ENCODE data around the gene RPH3AL.

Gene RPH3AL

GRCh38 chr17:353213-353837 lies 718 bp upstream of the RPH3AL start:
- ChIA-PET CTCF (interaction anchor here (0.6 to 0.7 kb wide), 2 partner anchors 19 to 47 kb away, joined by 3 read pairs; no protein-coding TSS in a partner anchor), POLR2A (no interaction called here)
- Histone ChIP-seq H3K36me3 (ENCODE audit: control insufficient read depth in 2 of 2, insufficient read depth in 1 of 2, low read length in 2 of 2) (no peaks in the 10 kb centered on the region), H3K9me3 (ENCODE audit: control insufficient read depth, insufficient read depth, low read depth, low read length) (no peaks in the 10 kb centered on the region), H3K27ac (ENCODE audit: extremely low read depth, low read depth, low read length) (peak overlapping the region; percentile 49; the same call in 1 of the 2 replicates), H3K4me3 (ENCODE audit: low read depth, low read length) (no peak overlapping the region), H3K4me1 (ENCODE audit: control insufficient read depth, insufficient read depth, low read length) (peaks cover 13% of the 10 kb centered on the region)
- TF ChIP-seq WT1 (tag by site-specific recombination; IDR thresholded peaks at IDR 0.05) (no peak), ZNF707 (tag by site-specific recombination; IDR thresholded peaks at IDR 0.05) (no peak), ZNF610 (tag by site-specific recombination; IDR thresholded peaks at IDR 0.05; ENCODE audit: borderline replicate concordance) (no peak), ZNF558 (tag by site-specific recombination; IDR thresholded peaks at IDR 0.05) (no peak), PRDM6 (tag by site-specific recombination; IDR thresholded peaks at IDR 0.05) (peak; percentile 62), FEZF1 (tag by site-specific recombination; IDR thresholded peaks at IDR 0.05) (peak; percentile 63), ZNF660 (tag by site-specific recombination; IDR thresholded peaks at IDR 0.05) (no peak), ZNF311 (tag by site-specific recombination; IDR thresholded peaks at IDR 0.05; ENCODE audit: borderline replicate concordance) (no peak), SALL2 (tag by site-specific recombination; IDR thresholded peaks at IDR 0.05; ENCODE audit: borderline replicate concordance) (no peak), ZBTB48 (tag by site-specific recombination; IDR thresholded peaks at IDR 0.05) (no peak), ZNF654 (tag by site-specific recombination; IDR thresholded peaks at IDR 0.05; ENCODE audit: low read depth) (no peak), ZNF580 (tag by site-specific recombination; IDR thresholded peaks at IDR 0.05) (no peak), ZNF785 (tag by site-specific recombination; IDR thresholded peaks at IDR 0.05) (no peak), ZNF621 (tag by site-specific recombination; IDR thresholded peaks at IDR 0.05) (no peak), ZNF266 (tag by site-specific recombination; IDR thresholded peaks at IDR 0.05; ENCODE audit: low read depth) (no peak), ZNF114 (tag by site-specific recombination; IDR thresholded peaks at IDR 0.05) (no peak), ZBTB20 (tag by site-specific recombination; IDR thresholded peaks at IDR 0.05) (peak; percentile 5; the same call in 1 of the 2 replicates), REST (tag by site-specific recombination; IDR thresholded peaks at IDR 0.05) (no peak), GLIS1 (tag by site-specific recombination; IDR thresholded peaks at IDR 0.05) (peak; percentile 99), ZNF629 (tag by site-specific recombination; IDR thresholded peaks at IDR 0.05) (0 out of 2 replicates have a peak, but pooled peaks have one; percentile 39), ZNF501 (tag by site-specific recombination; IDR thresholded peaks at IDR 0.05) (no peak), OSR2 (tag by site-specific recombination; IDR thresholded peaks at IDR 0.05) (peak; percentile 42; the same call in 1 of the 2 replicates), ZNF10 (tag by site-specific recombination; IDR thresholded peaks at IDR 0.05) (no peak), ZNF248 (tag by site-specific recombination; IDR thresholded peaks at IDR 0.05) (no peak), ZNF132 (tag by site-specific recombination; IDR thresholded peaks at IDR 0.05; ENCODE audit: borderline replicate concordance) (no peak), KLF17 (tag by site-specific recombination; IDR thresholded peaks at IDR 0.05) (0 out of 2 replicates have a peak, but pooled peaks have one; percentile 45), ZIC2 (tag by site-specific recombination; IDR thresholded peaks at IDR 0.05) (peak; percentile 100), KLF9 (tag by site-specific recombination; IDR thresholded peaks at IDR 0.05; ENCODE audit: low read depth) (no peak), ZNF362 (tag by site-specific recombination; IDR thresholded peaks at IDR 0.05) (no peak)
